HG02938 (cell line): ENCODE results near the gene CELF4.

Experiments used
- ATAC-seq: cut with Tn5 transposase; IDR thresholded peaks from one replicate; pipeline ENCODE4 v1.9.1; 2021; ENCODE audit warnings: mild to moderate bottlenecking, moderate library complexity; ENCODE audit not compliant: unreplicated experiment

Gene CELF4

GRCh38 chr18:37299471-37300304 is 265.9 kb downstream of the CELF4 start:
- ATAC-seq, result peak; percentile 61

DNA sequence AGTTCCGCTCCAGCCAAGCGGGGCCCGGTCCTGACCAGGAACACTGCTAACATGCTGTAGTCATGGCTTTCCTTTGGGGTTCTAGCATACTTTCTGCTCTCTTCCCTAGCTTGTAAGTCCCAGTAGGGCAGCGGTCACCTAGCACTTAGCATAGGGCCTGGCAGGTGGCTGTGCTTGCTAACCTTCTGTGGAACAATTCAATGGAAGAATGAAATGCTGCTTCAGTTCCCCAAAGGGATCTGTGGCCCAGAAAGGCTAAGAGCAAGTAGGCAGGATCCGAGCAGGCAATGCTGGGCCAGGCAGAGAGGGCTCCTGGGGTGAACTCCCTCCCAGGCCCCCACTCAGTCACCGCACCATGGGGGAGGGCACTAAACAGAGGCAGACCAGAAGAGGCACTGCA is 266.8 kb downstream of the CELF4 start:
- ATAC-seq, result no peak

DNA sequence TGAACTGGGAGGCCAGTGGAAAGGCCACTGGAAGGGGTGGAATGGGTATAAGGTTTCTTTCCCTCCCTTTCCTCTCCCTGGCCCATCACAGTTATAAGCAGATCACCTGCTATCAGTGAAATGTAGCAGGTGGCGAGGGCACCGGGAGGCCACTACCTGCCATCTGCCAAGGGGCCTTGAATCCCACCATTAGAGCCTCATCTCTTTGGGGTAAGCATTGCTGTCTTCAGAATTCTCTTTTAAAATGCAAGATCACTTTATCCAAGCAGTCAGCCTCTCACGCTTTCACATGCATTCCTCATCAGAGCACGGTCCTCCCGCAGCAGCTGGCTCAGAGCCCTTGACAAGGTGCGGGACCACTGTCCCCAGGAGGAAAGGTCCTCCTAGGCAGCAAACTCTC is 268.5 kb downstream of the CELF4 start:
- no peak for ATAC-seq

DNA sequence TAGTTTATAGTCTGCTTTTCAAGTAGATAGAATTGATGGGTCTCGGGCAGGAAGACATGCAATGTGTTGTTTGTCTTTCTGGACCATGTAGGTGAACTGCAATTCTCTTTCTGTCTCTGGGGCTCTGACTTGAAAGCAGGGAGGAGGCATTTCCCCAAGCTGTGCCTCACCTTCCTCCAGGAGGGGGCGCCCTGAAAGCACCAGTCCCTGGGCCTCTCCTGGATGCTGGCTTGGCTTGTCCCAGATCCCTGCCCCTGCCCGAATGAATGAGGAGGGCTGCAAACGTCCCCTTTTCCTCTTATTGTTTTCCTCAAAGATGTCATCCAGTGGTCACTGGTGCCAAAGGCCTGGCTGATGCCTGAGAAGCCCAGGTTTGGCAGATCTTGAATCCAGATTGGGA is 270.6 kb downstream of the CELF4 start:
- no peak for ATAC-seq

DNA sequence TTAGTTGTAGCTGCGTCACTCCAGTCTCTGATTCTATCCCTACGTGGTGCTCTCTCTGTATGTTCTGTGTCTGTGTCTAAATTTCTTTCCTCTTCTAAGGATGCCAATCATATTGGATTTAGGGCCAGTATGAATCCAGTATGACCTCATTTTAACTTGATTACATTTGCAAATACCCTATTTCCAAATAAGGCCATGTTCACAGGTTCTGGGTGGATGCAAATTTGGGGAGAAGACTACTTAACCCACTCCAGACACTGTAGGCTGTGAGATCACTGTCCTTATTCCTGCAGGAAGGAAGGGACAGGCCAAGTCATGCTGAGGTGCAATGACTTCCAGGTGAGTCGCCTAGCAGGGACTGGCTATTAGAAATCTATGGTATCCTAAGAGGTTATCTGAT is 272.2 kb downstream of the CELF4 start:
- ATAC-seq, result no peak

DNA sequence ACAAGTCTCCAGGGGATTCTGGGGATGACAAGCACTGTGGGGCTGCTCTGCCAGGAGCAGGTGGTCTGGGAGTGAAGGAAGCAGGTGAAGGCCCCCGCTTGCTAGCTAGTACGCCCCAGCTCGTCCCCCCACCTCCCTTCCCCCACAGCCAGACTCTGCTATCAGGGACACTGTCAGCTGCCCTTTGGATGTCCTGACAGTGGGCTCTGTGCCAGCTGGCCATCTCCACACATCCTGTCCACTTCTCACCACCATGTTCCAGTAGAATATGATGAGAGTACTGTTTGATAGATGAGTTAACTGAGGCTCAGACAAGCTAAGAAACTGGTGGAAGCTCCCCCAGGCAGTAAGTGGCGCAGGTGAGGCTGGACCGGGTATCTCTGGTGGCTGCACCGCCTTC is 276.2 kb downstream of the CELF4 start:
- no peak for ATAC-seq

GRCh38 chr18:37287601-37288000 is 278.0 kb downstream of the CELF4 start:
- ATAC-seq, result no peak

DNA sequence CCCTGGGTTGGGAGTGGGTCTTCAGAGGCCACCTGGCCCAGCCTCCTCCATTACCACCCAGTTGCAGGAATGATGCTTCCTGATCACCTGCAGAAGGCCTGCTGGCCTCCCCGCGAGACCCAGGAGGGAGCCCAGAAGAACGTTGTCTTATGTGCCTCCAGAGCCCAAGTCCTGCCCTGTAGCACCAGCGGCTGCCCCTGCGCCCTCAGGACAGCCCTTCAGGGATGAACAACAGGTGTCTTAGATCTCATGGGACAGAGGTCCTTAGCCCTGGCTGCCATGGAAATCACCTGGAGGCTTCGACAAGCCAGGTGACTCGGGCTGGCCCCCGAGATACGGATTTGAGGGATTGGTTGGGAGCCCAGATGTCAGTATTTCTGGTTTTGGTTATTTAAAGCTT is 278.8 kb downstream of the CELF4 start:
- ATAC-seq, result no peak

DNA sequence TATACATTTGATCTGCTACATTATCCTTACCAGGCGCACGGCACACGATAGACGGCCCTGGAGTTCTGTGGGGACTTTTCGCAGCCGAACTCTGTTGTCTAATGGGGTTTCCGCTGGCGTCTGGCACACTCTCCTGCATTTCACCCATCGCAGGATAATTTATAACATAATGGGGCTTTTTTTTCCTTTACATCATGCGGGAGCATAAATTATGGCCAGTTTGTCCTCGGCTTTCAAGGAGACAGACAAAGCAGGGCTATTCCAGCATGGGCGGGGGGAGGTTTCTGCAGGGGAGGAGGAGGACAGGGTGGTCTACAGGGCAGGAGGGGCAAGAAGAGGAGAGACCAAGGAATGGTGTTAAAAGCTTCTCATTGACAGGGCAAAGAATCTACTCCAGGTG is 279.8 kb downstream of the CELF4 start:
- no peak for ATAC-seq

- no peak for ATAC-seq
These were observed 281.3 kb downstream of the CELF4 start for GRCh38 chr18:37284260-37284659.

GRCh38 chr18:37282386-37283037 is 283.1 kb downstream of the CELF4 start:
- ATAC-seq, result no peak

DNA sequence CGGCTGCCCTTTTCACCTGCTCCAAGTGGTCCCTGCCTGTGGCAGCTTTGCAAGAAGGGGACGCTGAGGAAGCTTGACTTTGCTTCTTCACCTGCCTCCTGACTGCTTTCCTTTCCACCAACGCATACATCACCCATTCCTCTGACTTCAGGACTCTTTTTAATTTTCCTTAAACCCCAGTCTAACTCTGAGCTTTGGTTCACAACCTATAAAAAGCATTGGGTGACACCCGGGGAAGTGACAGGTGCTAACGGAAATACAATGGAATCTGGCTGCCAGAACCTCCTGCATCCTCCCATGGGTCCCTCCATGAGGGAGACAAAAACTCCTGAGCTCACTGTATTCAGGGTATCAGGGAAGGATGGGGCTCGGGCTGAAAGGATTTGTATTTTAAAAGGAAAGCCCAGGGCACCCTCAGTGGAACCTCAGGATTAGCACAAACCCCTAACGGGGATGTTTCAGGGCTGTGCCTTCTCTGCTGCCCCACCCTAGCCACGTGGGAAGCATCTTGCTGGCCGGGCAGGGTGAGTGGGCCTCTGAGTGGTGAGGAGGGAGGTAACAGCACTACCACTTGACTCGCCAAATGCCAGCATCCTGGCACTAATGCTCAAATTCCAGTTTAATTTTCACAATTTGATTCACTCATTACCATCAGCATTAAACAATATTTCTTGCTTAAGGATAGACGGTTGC is 284.8 kb downstream of the CELF4 start:
- no peak for ATAC-seq

- no peak for ATAC-seq
These were observed 287.8 kb downstream of the CELF4 start for GRCh38 chr18:37277804-37278203.

GRCh38 chr18:37276111-37276890 is 289.3 kb downstream of the CELF4 start:
- ATAC-seq, result no peak

DNA sequence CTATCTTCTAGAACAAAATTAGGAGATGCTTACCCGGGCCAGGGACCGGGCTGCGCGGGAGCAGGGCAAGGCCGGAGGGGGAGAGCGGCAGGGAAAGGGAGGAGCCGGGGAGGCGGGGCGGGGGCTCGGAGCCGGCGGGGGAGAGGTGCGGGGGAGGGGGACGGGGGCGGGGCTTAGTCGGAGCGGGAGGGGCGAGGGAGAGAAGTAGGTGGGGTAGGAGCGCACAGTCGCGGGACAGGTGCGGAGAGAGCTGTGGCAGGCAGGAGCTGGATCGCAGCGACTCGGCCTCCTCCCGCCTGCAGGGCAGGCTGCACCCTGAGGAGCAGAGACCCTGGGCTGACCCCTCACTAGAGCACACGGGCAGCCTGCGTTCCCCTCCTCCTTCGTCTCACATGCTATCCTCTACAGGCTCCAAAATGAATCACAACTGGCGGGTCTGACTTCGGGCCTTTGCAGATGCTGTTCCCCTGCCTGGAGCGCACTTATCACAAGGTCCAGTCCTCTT is 290.3 kb downstream of the CELF4 start:
- no peak for ATAC-seq

GRCh38 chr18:37274309-37275236 is 291.0 kb downstream of the CELF4 start:
- ATAC-seq, result no peak

- no peak for ATAC-seq
These were observed 292.8 kb downstream of the CELF4 start for GRCh38 chr18:37272841-37273240.

- no peak for ATAC-seq
These were observed 293.4 kb downstream of the CELF4 start for GRCh38 chr18:37272226-37272625.

- ATAC-seq, result no peak
These were observed 294.9 kb downstream of the CELF4 start for GRCh38 chr18:37270666-37271052.
